Measurements from ENCODE around the gene LAGE3. TPM values are rescaled to one million over a fixed set of nuclear protein-coding genes. Genes with fewer than 3 reads are reported as not detected.

LAGE3 gene
- total and polyA plus RNA-seq, 12 donors: 11.3 to 101 (median 41.7) TPM

- TF ChIP-seq CTCF (IDR thresholded peaks at IDR 0.05) (no peak), POLR2A (IDR thresholded peaks at IDR 0.05) (no peak)
- WGBS, 4 donors: 76 to 95% (median 92%) methylated on average over 4 to 14 of the region's 14 CpGs
- H3K9me3 ChIP-seq (replicated peaks in 1 of 3): no peaks in the 10 kb centered on the region
- DNase-seq: no peak
- intact Hi-C loops (cut with DNase I): no loop called here
- H3K4me1 ChIP-seq (replicated peaks in 1 of 2): no peaks in the 10 kb centered on the region
- H3K27me3 ChIP-seq: no peaks in the 10 kb centered on the region
- no peak overlapping the region for H3K4me3 ChIP-seq
- H3K36me3 ChIP-seq (replicated peaks in 1 of 2): peaks cover 0 to 61% of the 10 kb centered on the region in 2 donors
- H3K27ac ChIP-seq: no peak overlapping the region
These were observed 8.6 kb downstream of the LAGE3 start for GRCh38 chrX:154470434-154470833.

- Histone ChIP-seq H3K4me3 (no peak overlapping the region), H3K9me3 (replicated peaks in 1 of 3) (no peaks in the 10 kb centered on the region), H3K36me3 (replicated peaks in 1 of 2) (peaks cover 0 to 66% of the 10 kb centered on the region in 2 donors), H3K4me1 (replicated peaks in 1 of 2) (no peaks in the 10 kb centered on the region), H3K27me3 (no peaks in the 10 kb centered on the region), H3K27ac (no peak overlapping the region)
- intact Hi-C loops (cut with DNase I): no loop called here
- no peak for TF ChIP-seq CTCF (IDR thresholded peaks at IDR 0.05)
- no peak for TF ChIP-seq POLR2A (IDR thresholded peaks at IDR 0.05)
- 89 to 100% (median 94%) methylated on average over 2 to 18 of the region's 18 CpGs; no CpG with 5 or more reads in 1 of the 4 donors for WGBS, 4 donors
- DNase-seq: no peak
These were observed 9.2 kb downstream of the LAGE3 start for GRCh38 chrX:154469880-154470279.

GRCh38 chrX:154469114-154469513 is 10.0 kb downstream of the LAGE3 start:
- intact Hi-C loops (cut with DNase I): no loop called here
- no peaks in the 10 kb centered on the region for H3K27me3 ChIP-seq
- no peak for DNase-seq
- no peaks in the 10 kb centered on the region for H3K4me1 ChIP-seq (replicated peaks in 1 of 2)
- peaks cover 0 to 74% of the 10 kb centered on the region in 2 donors for H3K36me3 ChIP-seq (replicated peaks in 1 of 2)
- TF ChIP-seq POLR2A (IDR thresholded peaks at IDR 0.05) (no peak), CTCF (IDR thresholded peaks at IDR 0.05) (no peak)
- no peak overlapping the region for H3K4me3 ChIP-seq
- WGBS, 4 donors: 82 to 97% (median 90%) methylated on average over 3 to 9 of the region's 9 CpGs
- no peaks in the 10 kb centered on the region for H3K9me3 ChIP-seq (replicated peaks in 1 of 3)
- no peak overlapping the region for H3K27ac ChIP-seq

GRCh38 chrX:154468217-154468616 is 10.9 kb downstream of the LAGE3 start:
- Histone ChIP-seq H3K4me1 (replicated peaks in 1 of 2) (no peaks in the 10 kb centered on the region), H3K27me3 (no peaks in the 10 kb centered on the region), H3K4me3 (no peak overlapping the region), H3K36me3 (replicated peaks in 1 of 2) (peaks cover 0 to 76% of the 10 kb centered on the region in 2 donors), H3K9me3 (replicated peaks in 1 of 3) (no peaks in the 10 kb centered on the region), H3K27ac (no peak overlapping the region)
- TF ChIP-seq POLR2A (IDR thresholded peaks at IDR 0.05) (no peak), CTCF (IDR thresholded peaks at IDR 0.05) (no peak)
- intact Hi-C loops (cut with DNase I): no loop called here
- DNase-seq: no peak
- 92 to 100% (median 94%) methylated on average over 5 to 23 of the region's 23 CpGs; no CpG with 5 or more reads in 1 of the 4 donors for WGBS, 4 donors
